ENCODE measurements around the gene PLXDC1.

- TF ChIP-seq CTCF (IDR thresholded peaks at IDR 0.05) (no peak), POLR2A (IDR thresholded peaks at IDR 0.05) (no peak)
These were observed 45.7 kb downstream of the PLXDC1 start for GRCh38 chr17:39105705-39106104.

Measured in adrenal gland (tissue), 5 donors.